GM12864 (cell line): ENCODE measurements around the gene GALNT17.

Experiments
- DNase-seq: peaks from one replicate; pipeline ENCODE4 v3.0.0-alpha.2; 2011; ENCODE audit warnings: low read depth
- H3K4me3 ChIP-seq: 2 replicates; pipeline ENCODE4 v1.5.1; 2011; ENCODE audit warnings: mild to moderate bottlenecking, low read depth, low read length, control low read depth
- TF ChIP-seq, protein P1 (sequence below): IDR thresholded peaks from 2 replicates; pipeline ENCODE4 v1.5.1; 2011; ENCODE audit warnings: low read depth, mild to moderate bottlenecking, moderate library complexity, low read length, control low read depth, inconsistent platforms; ENCODE audit errors: missing control alignments

Gene GALNT17

DNA sequence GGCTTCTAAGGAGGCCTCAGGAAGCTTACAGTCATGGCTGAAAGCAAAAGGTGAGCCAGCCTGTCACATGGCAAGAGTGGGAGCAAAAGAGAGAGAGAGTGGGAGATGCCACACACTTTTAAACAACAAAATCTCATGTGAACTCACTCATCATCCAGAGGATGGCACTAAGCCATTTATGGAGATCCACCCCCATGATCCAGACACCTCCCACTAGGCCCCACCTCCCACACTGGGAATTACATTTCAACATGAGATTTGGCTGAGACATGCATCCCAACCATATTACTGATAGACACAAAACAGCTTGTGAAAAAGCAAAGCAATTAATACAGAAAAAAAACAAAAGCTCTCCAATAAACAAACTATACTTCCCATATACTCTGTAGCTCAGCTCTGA is 210.3 kb downstream of the GALNT17 start:
- TF ChIP-seq, protein P1, sequence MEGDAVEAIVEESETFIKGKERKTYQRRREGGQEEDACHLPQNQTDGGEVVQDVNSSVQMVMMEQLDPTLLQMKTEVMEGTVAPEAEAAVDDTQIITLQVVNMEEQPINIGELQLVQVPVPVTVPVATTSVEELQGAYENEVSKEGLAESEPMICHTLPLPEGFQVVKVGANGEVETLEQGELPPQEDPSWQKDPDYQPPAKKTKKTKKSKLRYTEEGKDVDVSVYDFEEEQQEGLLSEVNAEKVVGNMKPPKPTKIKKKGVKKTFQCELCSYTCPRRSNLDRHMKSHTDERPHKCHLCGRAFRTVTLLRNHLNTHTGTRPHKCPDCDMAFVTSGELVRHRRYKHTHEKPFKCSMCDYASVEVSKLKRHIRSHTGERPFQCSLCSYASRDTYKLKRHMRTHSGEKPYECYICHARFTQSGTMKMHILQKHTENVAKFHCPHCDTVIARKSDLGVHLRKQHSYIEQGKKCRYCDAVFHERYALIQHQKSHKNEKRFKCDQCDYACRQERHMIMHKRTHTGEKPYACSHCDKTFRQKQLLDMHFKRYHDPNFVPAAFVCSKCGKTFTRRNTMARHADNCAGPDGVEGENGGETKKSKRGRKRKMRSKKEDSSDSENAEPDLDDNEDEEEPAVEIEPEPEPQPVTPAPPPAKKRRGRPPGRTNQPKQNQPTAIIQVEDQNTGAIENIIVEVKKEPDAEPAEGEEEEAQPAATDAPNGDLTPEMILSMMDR, result no peak
- H3K4me3 ChIP-seq, result no peak overlapping the region
- no peak for DNase-seq

DNA sequence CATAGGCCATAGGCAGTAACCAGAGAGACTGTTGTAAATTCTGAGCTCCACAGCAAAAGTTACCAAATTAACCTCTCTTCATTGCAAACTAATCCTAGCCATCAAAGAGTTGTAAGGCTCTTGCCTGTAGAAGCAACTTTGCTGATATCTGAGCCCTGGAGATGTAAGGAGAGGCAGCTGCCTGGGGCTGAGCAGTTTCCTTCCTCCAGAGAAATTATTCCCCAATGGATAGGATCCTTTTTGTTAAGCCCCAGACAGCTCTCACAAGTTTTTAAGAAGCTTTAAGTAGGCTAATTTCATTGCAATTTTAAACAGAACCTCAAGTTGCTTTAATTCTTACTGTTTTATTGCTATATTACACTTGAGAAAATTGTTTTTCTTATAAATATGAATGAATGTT is 211.1 kb downstream of the GALNT17 start:
- no peak overlapping the region for H3K4me3 ChIP-seq
- DNase-seq, result no peak
- TF ChIP-seq, protein P1, result no peak

DNA sequence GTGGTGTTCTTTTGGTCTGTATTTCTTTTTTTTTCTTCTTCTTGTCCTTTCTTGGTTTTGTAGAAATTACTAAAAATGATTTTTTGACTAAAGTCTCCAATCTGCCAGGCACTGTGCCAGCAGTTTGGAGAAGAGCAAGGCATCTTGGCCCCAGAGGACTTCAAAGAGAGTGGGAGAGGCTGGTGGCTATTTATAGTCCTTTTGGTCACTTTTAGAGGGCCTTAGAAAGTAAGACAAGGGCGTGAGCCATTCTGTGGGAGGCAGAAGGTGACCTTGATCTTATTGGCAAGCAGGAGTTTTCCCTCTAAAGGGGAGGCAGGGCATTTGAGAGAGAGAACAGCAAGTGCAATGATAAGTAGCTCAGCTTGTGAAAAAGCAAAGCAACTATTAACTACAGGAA is 211.9 kb downstream of the GALNT17 start:
- no peak overlapping the region for H3K4me3 ChIP-seq
- DNase-seq, result no peak
- TF ChIP-seq, protein P1, result no peak

DNA sequence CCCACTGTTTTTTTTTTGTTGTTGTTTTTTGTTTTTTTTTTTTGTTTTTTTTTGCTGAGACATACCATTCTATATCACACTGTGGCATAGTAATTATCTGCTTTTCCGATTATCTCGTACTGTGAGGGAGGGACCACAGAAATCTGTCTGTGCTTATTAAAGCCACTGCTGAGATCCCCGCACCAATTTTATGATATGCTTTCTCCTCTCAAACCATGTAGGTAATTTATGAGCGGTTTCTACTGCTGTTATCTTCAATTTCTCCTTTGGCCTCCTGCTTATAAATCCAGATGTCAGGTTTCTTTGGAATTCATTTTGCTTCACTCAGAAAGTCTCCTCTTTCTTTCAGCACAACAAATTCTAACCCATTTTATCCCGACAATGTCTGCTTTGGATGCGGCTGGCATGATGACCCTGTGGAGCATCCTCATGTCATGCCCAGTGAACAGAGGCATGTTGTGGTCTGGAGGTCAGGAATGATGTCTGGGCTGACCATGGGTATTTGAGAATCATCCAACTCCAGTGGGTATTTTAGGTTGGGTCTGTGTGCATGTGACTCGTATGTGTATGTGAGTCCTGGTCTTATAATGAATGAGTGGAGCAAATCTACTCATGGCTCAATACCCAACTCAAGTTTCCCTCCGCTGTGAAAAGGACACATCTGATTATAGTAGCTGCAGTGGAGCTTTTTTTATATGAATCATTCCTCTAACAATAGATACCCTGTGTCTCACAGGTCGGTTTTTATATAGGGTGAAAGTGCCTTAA is 213.4 kb downstream of the GALNT17 start:
- TF ChIP-seq, protein P1, result no peak
- H3K4me3 ChIP-seq, result no peak overlapping the region
- no peak for DNase-seq

DNA sequence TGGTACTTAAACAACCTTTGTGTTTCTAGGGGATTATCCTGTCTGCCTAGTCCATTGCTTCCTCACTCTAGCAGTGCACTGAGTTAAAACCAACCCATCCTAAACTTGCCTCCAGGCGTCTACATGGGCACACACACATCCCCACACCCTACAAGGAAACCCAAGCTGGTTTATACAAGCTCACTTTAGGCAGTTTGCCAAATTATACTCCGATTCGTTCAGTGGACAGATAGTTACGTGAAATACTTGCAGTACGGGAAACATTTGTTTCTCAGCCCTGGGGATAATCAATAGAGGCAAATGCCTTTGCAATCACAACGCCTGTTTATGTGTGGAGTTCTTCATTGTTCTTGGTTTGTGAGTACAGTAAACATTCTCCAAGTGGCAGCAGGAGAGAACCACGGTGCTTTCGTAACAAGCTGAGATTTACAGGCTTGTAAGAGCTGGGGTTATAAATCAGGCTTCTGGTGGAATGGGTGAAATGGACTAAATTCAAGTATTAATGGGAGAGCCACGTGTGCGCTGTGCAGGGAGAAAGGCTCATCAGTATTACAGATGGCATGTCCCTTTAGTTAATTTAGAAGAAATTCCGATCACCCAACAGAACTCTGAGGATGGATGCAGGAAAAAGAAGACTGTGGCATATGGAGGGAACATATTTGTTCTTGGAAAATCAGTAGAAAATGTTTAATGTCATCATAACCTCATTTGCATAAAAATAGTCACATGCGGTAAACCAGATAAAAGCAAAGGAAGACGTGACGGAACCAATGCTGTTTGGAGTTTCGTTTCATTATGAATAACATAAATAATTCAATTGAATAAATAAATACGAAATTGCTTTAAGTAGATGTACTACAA is 217.1 kb downstream of the GALNT17 start:
- H3K4me3 ChIP-seq, result no peak overlapping the region
- TF ChIP-seq, protein P1, result no peak
- no peak for DNase-seq

DNA sequence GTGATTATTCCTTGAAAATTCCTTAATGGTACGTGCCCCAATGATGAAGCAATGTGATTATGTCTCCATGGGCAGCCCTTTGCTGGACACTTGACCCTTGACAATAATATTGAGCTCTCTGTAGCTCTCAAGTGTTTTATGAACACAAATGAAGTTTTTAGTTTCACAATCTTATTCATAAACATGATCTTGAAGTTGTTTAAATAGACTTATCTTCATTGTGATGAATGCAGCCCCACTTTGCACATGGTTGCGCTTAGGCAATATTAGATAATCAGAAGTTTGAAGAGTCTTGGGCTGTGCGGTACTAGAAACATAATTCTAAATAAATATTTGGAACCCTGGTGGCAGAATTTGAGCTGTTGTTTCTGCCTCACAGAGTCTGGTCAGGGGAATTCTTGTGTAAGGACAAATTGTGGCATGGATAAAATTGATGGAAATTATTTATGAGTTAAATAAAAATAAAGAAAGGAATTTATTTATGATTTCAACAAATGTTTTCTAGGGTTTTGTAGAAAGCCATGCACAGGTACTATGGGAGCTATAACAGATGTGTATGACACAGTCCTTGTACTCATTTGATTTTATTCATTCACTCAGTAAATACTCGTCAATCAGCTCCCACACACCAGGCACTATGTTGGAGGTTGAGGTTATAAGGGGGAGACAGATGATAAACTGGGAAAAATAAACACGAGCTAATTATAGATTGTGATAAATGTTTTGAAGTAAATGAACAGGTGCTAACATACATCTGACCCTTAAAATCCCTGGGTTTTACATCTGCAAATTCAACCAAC is 217.9 kb downstream of the GALNT17 start:
- TF ChIP-seq, protein P1, result no peak
- H3K4me3 ChIP-seq, result no peak overlapping the region
- no peak for DNase-seq
